ENCODE data around the gene AKAP11. TPM values are rescaled to one million over a fixed set of nuclear protein-coding genes. Genes with fewer than 3 reads are reported as not detected.

Gene AKAP11
- total RNA-seq, 4 donors from 2014 or later = 30.9 to 49.8 (median 34.7) TPM

- WGBS, 2 donors = 88 to 92% methylated on average over 3 of the region's 3 CpGs
- peaks cover 0 to 5% of the 10 kb centered on the region in 2 donors for H3K4me1 ChIP-seq
- H3K4me3 ChIP-seq (replicated peaks in 1 of 3) = no peak overlapping the region
- no peak for DNase-seq
- TF ChIP-seq CTCF (IDR thresholded peaks at IDR 0.05) (no peak), POLR2A (IDR thresholded peaks at IDR 0.05) (no peak)
- H3K27me3 ChIP-seq = no peaks in the 10 kb centered on the region
- intact Hi-C loops (cut with DNase I) = no loop called here
- H3K27ac ChIP-seq = no peak overlapping the region
- H3K9me3 ChIP-seq = no peaks in the 10 kb centered on the region
- H3K36me3 ChIP-seq = no peaks in the 10 kb centered on the region
Observed at GRCh38 chr13:42229287-42229686, 42.7 kb upstream of the AKAP11 start.

- no peaks in the 10 kb centered on the region for H3K36me3 ChIP-seq
- intact Hi-C loops (cut with DNase I) = no loop called here
- no peak overlapping the region for H3K4me3 ChIP-seq (replicated peaks in 1 of 3)
- TF ChIP-seq CTCF (IDR thresholded peaks at IDR 0.05) = no peak
- no peak for TF ChIP-seq POLR2A (IDR thresholded peaks at IDR 0.05)
- H3K9me3 ChIP-seq = no peaks in the 10 kb centered on the region
- 94 to 95% methylated on average over 4 of the region's 4 CpGs for WGBS, 2 donors
- no peaks in the 10 kb centered on the region for H3K27me3 ChIP-seq
- no peak overlapping the region for H3K27ac ChIP-seq
- H3K4me1 ChIP-seq = peaks cover 0 to 5% of the 10 kb centered on the region in 2 donors
- no peak for DNase-seq
Observed at GRCh38 chr13:42232671-42233070, 39.3 kb upstream of the AKAP11 start.

- no peaks in the 10 kb centered on the region for H3K36me3 ChIP-seq
- no peak overlapping the region for H3K27ac ChIP-seq
- TF ChIP-seq CTCF (IDR thresholded peaks at IDR 0.05) (no peak), POLR2A (IDR thresholded peaks at IDR 0.05) (no peak)
- intact Hi-C loops (cut with DNase I) = no loop called here
- no peaks in the 10 kb centered on the region for H3K9me3 ChIP-seq
- H3K27me3 ChIP-seq = no peaks in the 10 kb centered on the region
- WGBS, 2 donors = 50 to 67% methylated on average over 1 of the region's 1 CpG
- H3K4me3 ChIP-seq (replicated peaks in 1 of 3) = no peak overlapping the region
- no peaks in the 10 kb centered on the region for H3K4me1 ChIP-seq
- DNase-seq = no peak
Observed at GRCh38 chr13:42233726-42234125, 38.2 kb upstream of the AKAP11 start.

GRCh38 chr13:42239161-42239560 is 32.8 kb upstream of the AKAP11 start:
- Histone ChIP-seq H3K9me3 (no peaks in the 10 kb centered on the region), H3K36me3 (no peaks in the 10 kb centered on the region), H3K27me3 (no peaks in the 10 kb centered on the region), H3K4me3 (replicated peaks in 1 of 3) (no peak overlapping the region), H3K4me1 (no peaks in the 10 kb centered on the region), H3K27ac (no peak overlapping the region)
- TF ChIP-seq CTCF (IDR thresholded peaks at IDR 0.05) = no peak
- no peak for DNase-seq
- 92% methylated on average over 1 of the region's 1 CpG for WGBS, 2 donors
- intact Hi-C loops (cut with DNase I) = no loop called here

- intact Hi-C loops (cut with DNase I) = no loop called here
- no peak for DNase-seq
- Histone ChIP-seq H3K27ac (no peak overlapping the region), H3K9me3 (no peaks in the 10 kb centered on the region), H3K4me3 (replicated peaks in 1 of 3) (no peak overlapping the region), H3K36me3 (no peaks in the 10 kb centered on the region), H3K4me1 (no peaks in the 10 kb centered on the region), H3K27me3 (no peaks in the 10 kb centered on the region)
- TF ChIP-seq POLR2A (IDR thresholded peaks at IDR 0.05) (no peak), CTCF (IDR thresholded peaks at IDR 0.05) (no peak)
Observed at GRCh38 chr13:42239644-42240043, 32.3 kb upstream of the AKAP11 start.
